ENCODE data around the gene CCDC180.
"Not testable (repeated sequence)": the region's sequence is repeated elsewhere in the genome, so short reads cannot be mapped to it uniquely, and the experiment has no call there.

The CCDC180 gene

GRCh38 chr9:97322105-97322504 is 14.6 kb downstream of the CCDC180 start:
- no CpG with 5 or more reads among the region's 1 CpG for WGBS (ENCODE audit: extremely low coverage, insufficient coverage, low lambda C conversion rate)
- H3K4me3 ChIP-seq (ENCODE audit: low read length) = no peak overlapping the region
- no peak for DNase-seq

GRCh38 chr9:97324954-97325353 is 17.5 kb downstream of the CCDC180 start:
- Histone ChIP-seq H3K18ac (ENCODE audit: low read length) (no peak overlapping the region), H3K36me3 (ENCODE audit: control insufficient read depth, insufficient read depth, low read length) (no peaks in the 10 kb centered on the region), H3K23ac (ENCODE audit: low read length) (no peak overlapping the region), H3K79me2 (ENCODE audit: control insufficient read depth, insufficient read depth, low read length) (no peaks in the 10 kb centered on the region), H3K79me1 (ENCODE audit: low read length) (no peaks in the 10 kb centered on the region), H3K4me2 (ENCODE audit: low read length) (no peak overlapping the region), H3K4me3 (ENCODE audit: low read length) (no peak overlapping the region), H4K5ac (ENCODE audit: low read length) (no peak overlapping the region), H2BK120ac (ENCODE audit: low read depth, low read length) (no peak overlapping the region), H2BK5ac (ENCODE audit: low read length) (no peak overlapping the region), H3K4ac (ENCODE audit: low read depth, low read length) (no peak overlapping the region), H3K56ac (ENCODE audit: low read length) (no peak overlapping the region), H3K27ac (ENCODE audit: low read depth, low read length) (no peak overlapping the region), H2BK15ac (replicated peaks; ENCODE audit: low read depth) (no peak overlapping the region), H3K27me3 (ENCODE audit: insufficient read depth, low read length, poor library complexity) (no peaks in the 10 kb centered on the region), H2AK5ac (ENCODE audit: low read length) (no peak overlapping the region), H3K4me1 (ENCODE audit: control insufficient read depth, low read depth, low read length) (no peaks in the 10 kb centered on the region), H3K9ac (ENCODE audit: low read length) (no peak overlapping the region), H4K8ac (ENCODE audit: low read depth, low read length) (no peak overlapping the region)
- no peak for DNase-seq
- no CpG with 5 or more reads among the region's 5 CpGs for WGBS (ENCODE audit: extremely low coverage, insufficient coverage, low lambda C conversion rate)

More at GRCh38 chr9:97322105-97322504, 14.6 kb downstream of the CCDC180 start:
- H3K79me2 ChIP-seq (ENCODE audit: control insufficient read depth, insufficient read depth, low read length) = no peaks in the 10 kb centered on the region
- H4K5ac ChIP-seq (ENCODE audit: low read length) = no peak overlapping the region
- no peak overlapping the region for H2AK5ac ChIP-seq (ENCODE audit: low read length)
- H4K8ac ChIP-seq (ENCODE audit: low read depth, low read length) = no peak overlapping the region
- no peaks in the 10 kb centered on the region for H3K27me3 ChIP-seq (ENCODE audit: insufficient read depth, low read length, poor library complexity)
- H3K23ac ChIP-seq (ENCODE audit: low read length) = no peak overlapping the region
- no peak overlapping the region for H3K18ac ChIP-seq (ENCODE audit: low read length)
- no peaks in the 10 kb centered on the region for H3K4me1 ChIP-seq (ENCODE audit: control insufficient read depth, low read depth, low read length)
- no peaks in the 10 kb centered on the region for H3K79me1 ChIP-seq (ENCODE audit: low read length)
- no peaks in the 10 kb centered on the region for H3K36me3 ChIP-seq (ENCODE audit: control insufficient read depth, insufficient read depth, low read length)
- H3K27ac ChIP-seq (ENCODE audit: low read depth, low read length) = no peak overlapping the region
- no peak overlapping the region for H2BK120ac ChIP-seq (ENCODE audit: low read depth, low read length)
- no peak overlapping the region for H2BK5ac ChIP-seq (ENCODE audit: low read length)
- no peak overlapping the region for H3K4ac ChIP-seq (ENCODE audit: low read depth, low read length)
- H3K4me2 ChIP-seq (ENCODE audit: low read length) = no peak overlapping the region
- H2BK15ac ChIP-seq (replicated peaks; ENCODE audit: low read depth) = no peak overlapping the region
- H3K56ac ChIP-seq (ENCODE audit: low read length) = no peak overlapping the region
- H3K9ac ChIP-seq (ENCODE audit: low read length) = no peak overlapping the region

- Histone ChIP-seq H3K36me3 (ENCODE audit: control insufficient read depth, insufficient read depth, low read length) (no peaks in the 10 kb centered on the region), H3K4ac (ENCODE audit: low read depth, low read length) (no peak overlapping the region), H2AK5ac (ENCODE audit: low read length) (no peak overlapping the region), H3K27me3 (ENCODE audit: insufficient read depth, low read length, poor library complexity) (no peaks in the 10 kb centered on the region), H3K18ac (ENCODE audit: low read length) (no peak overlapping the region), H3K79me1 (ENCODE audit: low read length) (no peaks in the 10 kb centered on the region), H3K27ac (ENCODE audit: low read depth, low read length) (no peak overlapping the region), H3K79me2 (ENCODE audit: control insufficient read depth, insufficient read depth, low read length) (no peaks in the 10 kb centered on the region), H2BK120ac (ENCODE audit: low read depth, low read length) (no peak overlapping the region), H2BK15ac (replicated peaks; ENCODE audit: low read depth) (no peak overlapping the region), H4K8ac (ENCODE audit: low read depth, low read length) (no peak overlapping the region), H3K56ac (ENCODE audit: low read length) (no peak overlapping the region), H3K9ac (ENCODE audit: low read length) (no peak overlapping the region), H3K4me2 (ENCODE audit: low read length) (no peak overlapping the region), H2BK5ac (ENCODE audit: low read length) (no peak overlapping the region), H3K4me3 (ENCODE audit: low read length) (no peak overlapping the region), H4K5ac (ENCODE audit: low read length) (no peak overlapping the region), H3K4me1 (ENCODE audit: control insufficient read depth, low read depth, low read length) (no peaks in the 10 kb centered on the region), H3K23ac (ENCODE audit: low read length) (no peak overlapping the region)
- WGBS (ENCODE audit: extremely low coverage, insufficient coverage, low lambda C conversion rate) = no CpG with 5 or more reads among the region's 6 CpGs
- DNase-seq = no peak
Measured at GRCh38 chr9:97327562-97327961, 20.1 kb downstream of the CCDC180 start.

DNA sequence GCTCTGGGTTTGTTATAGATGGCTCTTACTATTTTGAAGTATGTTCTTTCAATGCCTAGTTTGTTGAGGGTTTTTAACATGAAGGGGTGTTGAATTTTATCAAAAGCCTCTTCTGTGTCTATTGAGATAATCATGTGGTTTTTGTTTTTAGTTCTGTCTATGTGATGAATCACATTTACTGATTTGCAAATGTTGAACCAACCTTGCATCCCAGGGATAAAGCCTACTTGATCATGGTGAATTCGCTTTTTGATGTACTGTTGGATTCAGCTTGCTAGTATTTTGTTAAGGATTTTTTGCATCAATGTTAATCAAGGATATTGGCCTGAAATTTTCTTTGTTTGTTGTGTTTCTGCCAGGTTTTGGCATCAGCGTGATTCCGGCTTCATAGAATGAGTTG is 25.5 kb downstream of the CCDC180 start:
- Histone ChIP-seq H3K27me3 (ENCODE audit: insufficient read depth, low read length, poor library complexity) (no peaks in the 10 kb centered on the region), H2AK5ac (ENCODE audit: low read length) (no peak overlapping the region), H2BK5ac (ENCODE audit: low read length) (no peak overlapping the region), H3K23ac (ENCODE audit: low read length) (no peak overlapping the region), H3K18ac (ENCODE audit: low read length) (no peak overlapping the region), H3K4ac (ENCODE audit: low read depth, low read length) (no peak overlapping the region), H3K27ac (ENCODE audit: low read depth, low read length) (no peak overlapping the region), H3K4me2 (ENCODE audit: low read length) (no peak overlapping the region), H3K79me2 (ENCODE audit: control insufficient read depth, insufficient read depth, low read length) (no peaks in the 10 kb centered on the region), H3K4me3 (ENCODE audit: low read length) (no peak overlapping the region), H4K5ac (ENCODE audit: low read length) (no peak overlapping the region), H3K4me1 (ENCODE audit: control insufficient read depth, low read depth, low read length) (no peaks in the 10 kb centered on the region), H3K9ac (ENCODE audit: low read length) (no peak overlapping the region), H2BK120ac (ENCODE audit: low read depth, low read length) (no peak overlapping the region), H4K8ac (ENCODE audit: low read depth, low read length) (no peak overlapping the region), H3K36me3 (ENCODE audit: control insufficient read depth, insufficient read depth, low read length) (no peaks in the 10 kb centered on the region), H3K79me1 (ENCODE audit: low read length) (no peaks in the 10 kb centered on the region), H2BK15ac (replicated peaks; ENCODE audit: low read depth) (no peak overlapping the region), H3K56ac (ENCODE audit: low read length) (no peak overlapping the region)
- no CpG with 5 or more reads among the region's 3 CpGs for WGBS (ENCODE audit: extremely low coverage, insufficient coverage, low lambda C conversion rate)
- no peak for DNase-seq

DNA sequence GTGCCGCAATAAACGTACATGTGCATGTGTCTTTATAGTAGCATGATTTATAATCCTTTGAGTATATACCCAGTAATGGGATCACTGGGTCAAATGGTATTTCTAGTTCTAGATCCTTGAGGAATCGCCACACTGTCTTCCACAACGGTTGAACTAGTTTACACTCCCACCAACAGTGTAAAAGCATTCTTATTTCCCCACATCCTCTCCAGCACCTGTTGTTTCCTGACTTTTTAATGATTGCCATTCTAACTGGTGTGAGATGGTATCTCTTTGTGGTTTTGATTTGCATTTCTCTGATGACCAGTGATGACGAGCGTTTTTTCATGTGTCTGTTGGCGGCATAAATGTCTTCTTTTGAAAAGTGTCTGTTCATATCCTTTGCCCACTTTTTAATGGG is 28.2 kb downstream of the CCDC180 start:
- not testable (repeated sequence) for H3K4me1 ChIP-seq (ENCODE audit: control insufficient read depth, low read depth, low read length); H2BK120ac ChIP-seq (ENCODE audit: low read depth, low read length); H3K36me3 ChIP-seq (ENCODE audit: control insufficient read depth, insufficient read depth, low read length); H4K8ac ChIP-seq (ENCODE audit: low read depth, low read length); H2BK5ac ChIP-seq (ENCODE audit: low read length); DNase-seq; H3K4me3 ChIP-seq (ENCODE audit: low read length); H3K23ac ChIP-seq (ENCODE audit: low read length); H3K4ac ChIP-seq (ENCODE audit: low read depth, low read length); H3K4me2 ChIP-seq (ENCODE audit: low read length); H2BK15ac ChIP-seq (replicated peaks; ENCODE audit: low read depth); H3K79me2 ChIP-seq (ENCODE audit: control insufficient read depth, insufficient read depth, low read length); H3K27ac ChIP-seq (ENCODE audit: low read depth, low read length); H2AK5ac ChIP-seq (ENCODE audit: low read length); H3K9ac ChIP-seq (ENCODE audit: low read length); H4K5ac ChIP-seq (ENCODE audit: low read length); H3K79me1 ChIP-seq (ENCODE audit: low read length); H3K18ac ChIP-seq (ENCODE audit: low read length); H3K27me3 ChIP-seq (ENCODE audit: insufficient read depth, low read length, poor library complexity); H3K56ac ChIP-seq (ENCODE audit: low read length)
- no CpG with 5 or more reads among the region's 7 CpGs for WGBS (ENCODE audit: extremely low coverage, insufficient coverage, low lambda C conversion rate)

GRCh38 chr9:97348871-97349270 is 41.4 kb downstream of the CCDC180 start:
- Histone ChIP-seq H3K23ac (ENCODE audit: low read length) (no peak overlapping the region), H3K4me3 (ENCODE audit: low read length) (no peak overlapping the region), H3K27me3 (ENCODE audit: insufficient read depth, low read length, poor library complexity) (no peaks in the 10 kb centered on the region), H2BK15ac (replicated peaks; ENCODE audit: low read depth) (no peak overlapping the region), H2AK5ac (ENCODE audit: low read length) (no peak overlapping the region), H3K4me1 (ENCODE audit: control insufficient read depth, low read depth, low read length) (no peaks in the 10 kb centered on the region), H3K79me1 (ENCODE audit: low read length) (no peaks in the 10 kb centered on the region), H3K36me3 (ENCODE audit: control insufficient read depth, insufficient read depth, low read length) (no peaks in the 10 kb centered on the region), H2BK5ac (ENCODE audit: low read length) (no peak overlapping the region), H3K79me2 (ENCODE audit: control insufficient read depth, insufficient read depth, low read length) (no peaks in the 10 kb centered on the region), H3K18ac (ENCODE audit: low read length) (no peak overlapping the region), H3K4ac (ENCODE audit: low read depth, low read length) (no peak overlapping the region), H4K5ac (ENCODE audit: low read length) (no peak overlapping the region), H3K4me2 (ENCODE audit: low read length) (no peak overlapping the region), H3K56ac (ENCODE audit: low read length) (no peak overlapping the region), H2BK120ac (ENCODE audit: low read depth, low read length) (no peak overlapping the region), H3K27ac (ENCODE audit: low read depth, low read length) (no peak overlapping the region), H4K8ac (ENCODE audit: low read depth, low read length) (no peak overlapping the region), H3K9ac (ENCODE audit: low read length) (no peak overlapping the region)
- no CpG with 5 or more reads among the region's 10 CpGs for WGBS (ENCODE audit: extremely low coverage, insufficient coverage, low lambda C conversion rate)
- DNase-seq = no peak
